GM19239 (cell line): ENCODE data around the gene NCL.
"Not testable (repeated sequence)": the region's sequence is repeated elsewhere in the genome, so short reads cannot be mapped to it uniquely, and the experiment has no call there.

Experiments
- DNase-seq: peaks from one replicate; pipeline ENCODE4 v3.0.0; 2011; ENCODE audit warnings: low spot score; ENCODE audit not compliant: insufficient read length
- FAIRE-seq: peaks from 2 replicates; lab custom pipeline; 2011; peaks lifted over from hg19 to GRCh38; lab: Jason Lieb, UNC

NCL gene

DNA sequence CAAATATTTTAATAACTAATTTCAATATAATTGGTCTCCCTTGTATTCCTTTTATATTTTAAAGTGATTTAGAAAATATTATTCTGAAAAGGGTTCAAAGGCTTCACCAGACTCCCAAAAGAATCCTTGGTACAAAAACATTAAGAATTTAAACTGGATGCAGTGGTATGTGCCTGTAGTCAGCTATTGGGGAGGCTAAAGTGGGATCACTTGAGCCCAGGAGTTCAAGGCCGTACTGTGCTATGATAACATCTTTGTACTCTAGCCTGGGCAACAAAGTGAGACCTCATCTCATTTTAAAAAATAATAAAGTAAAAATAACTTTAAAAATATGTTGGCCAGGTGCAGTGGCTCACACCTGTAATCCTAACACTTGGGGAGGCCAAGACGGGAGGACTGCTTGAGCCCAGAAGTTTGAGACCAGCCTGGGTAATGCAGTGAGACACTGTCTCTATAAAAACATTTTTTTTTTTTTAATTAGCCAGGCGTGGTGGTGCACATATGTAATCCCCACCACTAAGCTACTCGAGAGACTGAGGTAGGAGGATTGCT, 14.7 kb downstream of the NCL start:
- no peak for DNase-seq
- no peak for FAIRE-seq

DNA sequence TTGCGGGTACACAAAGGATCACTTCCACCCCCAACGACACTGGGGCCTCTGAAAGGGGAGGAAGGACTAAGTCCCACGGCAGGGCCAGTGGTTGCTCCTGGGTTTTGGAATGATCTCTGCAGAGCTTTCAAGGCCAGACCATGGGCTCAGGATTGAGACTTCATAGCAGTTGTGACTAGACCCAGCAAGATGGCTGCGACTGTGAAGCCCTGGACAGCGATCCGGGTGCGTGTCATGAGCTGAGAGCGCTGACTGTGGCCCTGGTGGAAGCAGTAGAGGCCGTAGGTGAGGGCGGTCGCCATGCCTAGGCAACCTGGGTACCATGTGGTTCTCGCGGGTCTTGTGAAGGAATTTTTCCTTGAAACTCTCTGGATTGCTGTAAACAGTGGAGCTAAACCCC, 27.3 kb downstream of the NCL start:
- FAIRE-seq: no peak
- DNase-seq: no peak

DNA sequence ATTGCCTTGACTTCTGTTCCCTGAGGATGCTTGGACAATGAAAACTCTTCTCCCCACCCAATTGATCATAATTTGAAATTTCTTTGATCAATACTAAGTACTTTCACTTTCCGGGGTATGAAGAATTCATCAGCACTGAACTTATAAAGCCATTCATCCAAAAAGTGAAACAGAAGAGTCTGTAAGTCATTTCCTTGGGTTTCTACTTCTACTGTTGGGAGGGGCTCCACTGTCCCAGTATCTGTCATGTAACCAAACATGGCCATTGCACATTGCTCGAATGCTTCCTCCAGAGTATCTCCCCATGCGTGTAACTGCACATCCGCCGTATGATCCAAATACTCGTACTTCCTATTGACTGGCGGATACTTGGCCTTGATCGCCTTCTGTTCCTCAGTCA, 30.3 kb downstream of the NCL start:
- DNase-seq (no peak), FAIRE-seq (no peak)

DNA sequence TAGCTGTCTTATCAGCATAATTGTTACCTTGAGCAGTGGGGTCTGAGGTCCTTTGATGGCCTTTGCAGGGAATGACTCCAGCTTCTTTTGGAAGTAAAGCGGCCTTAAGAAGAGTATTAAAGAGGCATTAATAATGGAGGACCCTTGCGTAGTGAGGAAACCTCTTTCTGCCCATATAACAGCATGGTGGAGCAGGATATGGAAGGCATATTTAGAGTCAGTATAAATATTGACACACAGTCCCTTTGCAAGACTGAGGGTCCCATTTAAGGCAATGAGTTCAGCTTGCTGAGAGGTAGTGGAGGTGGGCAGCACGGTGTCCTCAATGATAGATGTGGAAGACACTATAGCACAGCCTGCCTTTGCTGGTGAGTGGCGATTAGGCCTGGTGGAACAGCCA, 32.7 kb downstream of the NCL start:
- DNase-seq (no peak), FAIRE-seq (no peak)

DNA sequence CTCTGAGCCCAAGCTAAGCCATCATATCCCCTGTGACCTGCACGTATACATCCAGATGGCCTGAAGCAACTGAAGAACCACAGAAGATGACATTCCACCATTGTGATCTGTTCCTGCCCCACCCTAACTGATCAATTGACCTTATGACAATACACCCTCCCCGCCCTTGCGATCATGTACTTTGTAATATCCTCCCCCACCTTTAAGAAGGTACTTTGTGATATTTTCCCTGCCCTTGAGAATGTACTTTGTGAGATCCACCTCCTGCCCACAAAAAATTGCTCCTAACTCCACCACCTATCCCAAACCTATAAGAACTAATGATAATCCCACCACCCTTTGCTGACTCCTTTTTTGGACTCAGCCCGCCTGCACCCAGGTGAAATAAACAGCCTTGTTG, 33.8 kb downstream of the NCL start:
- not testable (repeated sequence) for DNase-seq, FAIRE-seq

DNA sequence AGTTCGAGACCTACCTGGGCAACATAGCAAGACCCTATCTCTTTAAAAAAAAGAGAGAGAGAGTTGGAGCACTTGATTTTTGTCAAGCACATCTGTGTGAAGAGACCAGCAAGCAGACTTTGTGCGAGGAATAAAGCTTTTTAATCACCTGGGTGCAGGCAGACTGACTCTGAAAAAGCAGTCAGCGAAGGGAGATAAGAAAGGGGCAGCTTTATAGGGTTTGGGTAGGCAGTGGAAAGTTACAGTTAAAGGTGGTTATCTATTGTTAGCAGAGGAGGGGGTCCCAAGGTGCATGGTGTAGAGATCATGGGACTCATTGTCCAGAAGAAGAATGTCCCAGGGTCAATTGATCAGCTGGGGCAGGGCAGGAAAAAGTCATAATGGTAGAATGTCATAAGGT, 34.4 kb downstream of the NCL start:
- DNase-seq (no peak), FAIRE-seq (no peak)

DNA sequence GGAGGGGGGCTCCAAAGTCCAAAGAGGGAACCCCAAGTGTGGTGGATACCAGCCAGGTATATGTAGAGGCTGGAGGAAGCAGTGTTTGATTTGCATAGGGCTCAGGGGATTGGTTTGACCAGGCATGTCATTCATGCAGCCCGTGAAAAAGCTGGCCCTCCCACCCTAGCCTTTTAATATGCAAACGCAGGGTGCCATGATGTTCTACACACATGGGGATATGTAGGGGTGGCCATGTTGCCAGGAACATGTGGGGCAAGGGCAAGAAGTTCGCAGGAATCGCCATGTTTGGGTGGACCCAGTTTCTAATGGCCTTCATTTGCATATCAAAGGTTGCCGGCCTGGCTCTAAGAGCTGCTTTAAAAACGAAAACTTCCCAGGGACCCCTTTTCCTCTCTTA, 35.1 kb downstream of the NCL start:
- DNase-seq: no peak
- no peak for FAIRE-seq

DNA sequence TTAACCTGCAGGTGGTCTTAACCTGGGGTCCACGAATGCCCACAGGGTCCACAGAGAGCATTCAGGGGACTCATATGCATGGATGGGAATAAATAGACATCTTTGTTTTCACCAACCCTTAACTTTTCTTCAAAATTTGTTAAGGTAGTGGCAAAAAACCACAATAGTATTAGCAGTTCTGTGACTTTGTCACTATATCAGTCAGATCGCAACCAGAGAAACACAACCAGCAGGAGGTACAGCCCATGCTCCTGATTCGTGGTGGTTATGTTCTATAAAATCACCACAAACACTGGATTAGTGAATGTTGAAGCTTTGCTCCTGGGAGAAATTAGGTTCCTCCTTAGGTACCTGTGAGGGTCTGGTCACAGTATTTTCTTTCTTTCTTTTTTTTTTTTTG, 37.2 kb downstream of the NCL start:
- DNase-seq (no peak), FAIRE-seq (no peak)

DNA sequence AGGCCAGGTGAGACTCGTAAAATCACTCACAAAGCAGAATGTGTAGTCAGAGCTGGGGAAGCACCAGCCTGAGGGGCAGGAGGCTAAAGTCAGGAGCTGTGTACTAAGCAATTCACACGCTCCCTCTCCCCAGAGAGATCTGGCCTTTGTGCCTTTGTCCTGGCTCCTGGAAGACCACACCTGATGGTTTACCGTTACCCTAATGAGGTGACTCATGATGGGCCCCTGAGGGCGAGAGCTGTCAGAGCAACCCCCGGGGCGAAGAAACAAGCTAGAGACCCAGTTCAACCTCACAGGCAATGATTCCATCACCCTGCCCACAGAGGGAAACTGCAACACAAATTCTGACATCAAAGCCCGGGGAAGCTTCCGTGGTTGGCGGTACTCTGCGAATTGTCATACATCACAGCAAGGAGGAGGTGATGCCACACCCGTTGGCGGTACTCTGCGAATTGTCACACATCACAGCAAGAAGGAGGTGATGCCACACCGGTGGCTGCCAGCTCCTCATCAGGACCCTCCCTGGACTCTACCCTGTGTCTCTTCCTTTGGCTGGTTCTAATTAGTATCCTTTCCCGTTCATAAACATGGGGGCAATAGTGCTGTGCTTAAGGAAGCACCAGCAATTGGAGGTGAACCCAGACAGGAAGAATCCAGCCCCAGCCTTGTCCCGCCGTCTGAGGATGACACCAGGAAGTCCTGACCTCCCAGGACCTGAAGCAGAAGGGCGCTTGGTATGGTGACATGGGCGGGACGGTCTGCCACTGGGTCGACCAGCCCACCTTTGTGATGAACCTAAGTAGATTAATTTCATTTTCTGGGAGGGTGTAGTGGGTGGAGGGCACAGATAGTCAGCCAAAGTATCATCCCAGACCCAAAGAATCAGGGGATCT, 38.2 kb downstream of the NCL start:
- FAIRE-seq: no peak

DNA sequence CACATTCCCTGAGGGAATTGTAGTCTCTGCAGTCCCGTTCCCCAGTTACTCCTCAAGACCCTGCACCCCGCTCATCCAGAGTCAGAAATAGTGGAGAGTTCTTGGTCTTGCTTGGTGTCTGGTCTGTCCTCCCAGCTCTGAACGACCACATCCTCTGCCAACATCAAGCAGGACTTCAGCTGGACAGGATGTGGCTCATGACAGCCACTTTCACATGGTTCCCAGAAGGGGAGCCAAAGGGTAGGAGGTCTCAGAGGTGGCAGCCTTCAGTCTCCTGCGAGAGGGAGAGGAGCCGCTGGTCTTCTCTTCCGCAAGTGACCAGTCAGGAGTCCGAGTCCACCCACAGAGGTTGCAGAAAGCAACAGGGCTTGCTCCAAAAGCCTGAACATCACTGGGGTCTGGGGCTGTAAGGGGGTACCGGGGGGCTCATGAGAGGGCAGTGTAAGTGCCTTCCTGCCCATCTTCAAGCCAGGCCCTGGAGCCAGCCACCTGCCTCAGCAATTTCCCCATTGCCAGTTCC, 38.9 kb downstream of the NCL start:
- DNase-seq: no peak
- no peak for FAIRE-seq

More for the DNA sequence above, 38.2 kb downstream of the NCL start:
- DNase-seq: no peak

DNA sequence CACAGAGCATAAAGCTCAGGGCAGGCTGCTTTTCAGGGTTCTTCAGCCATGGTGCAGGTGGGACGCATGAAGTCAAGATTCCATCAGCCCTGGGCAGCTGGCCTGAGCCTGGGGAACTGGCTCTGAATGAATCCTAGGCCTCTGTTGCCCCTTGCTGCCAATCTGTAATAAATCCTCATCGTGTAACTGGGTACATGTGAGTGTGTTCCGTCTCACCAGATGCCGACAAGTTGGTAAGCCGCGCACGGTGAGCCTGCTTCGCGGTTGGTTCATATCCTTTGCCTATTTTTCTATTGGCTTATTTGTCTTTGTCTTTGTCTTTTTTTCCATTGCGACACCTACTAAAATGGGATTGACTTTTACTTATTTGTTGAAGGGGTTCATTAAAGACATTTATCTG, 41.1 kb downstream of the NCL start:
- DNase-seq: no peak
- FAIRE-seq: no peak

DNA sequence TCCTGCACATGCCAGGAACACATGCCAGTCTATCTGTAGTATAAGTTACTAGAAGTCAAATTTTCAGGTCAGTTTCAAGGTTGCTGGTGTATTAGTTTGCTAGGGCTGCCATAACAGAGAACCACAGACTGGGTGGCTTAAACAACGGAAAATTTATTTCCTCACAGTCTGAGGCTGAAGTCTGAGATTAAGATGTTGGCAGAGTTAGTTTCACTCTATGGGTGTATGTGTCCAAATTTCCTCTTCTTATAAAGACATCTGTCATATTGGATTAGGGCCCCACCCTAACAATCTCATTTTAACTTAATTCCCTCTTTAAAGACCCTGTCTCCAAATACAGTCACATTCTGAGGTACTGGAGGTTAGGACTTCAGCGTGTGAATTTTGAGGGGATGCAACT, 42.2 kb downstream of the NCL start:
- FAIRE-seq: no peak
- DNase-seq: no peak

DNA sequence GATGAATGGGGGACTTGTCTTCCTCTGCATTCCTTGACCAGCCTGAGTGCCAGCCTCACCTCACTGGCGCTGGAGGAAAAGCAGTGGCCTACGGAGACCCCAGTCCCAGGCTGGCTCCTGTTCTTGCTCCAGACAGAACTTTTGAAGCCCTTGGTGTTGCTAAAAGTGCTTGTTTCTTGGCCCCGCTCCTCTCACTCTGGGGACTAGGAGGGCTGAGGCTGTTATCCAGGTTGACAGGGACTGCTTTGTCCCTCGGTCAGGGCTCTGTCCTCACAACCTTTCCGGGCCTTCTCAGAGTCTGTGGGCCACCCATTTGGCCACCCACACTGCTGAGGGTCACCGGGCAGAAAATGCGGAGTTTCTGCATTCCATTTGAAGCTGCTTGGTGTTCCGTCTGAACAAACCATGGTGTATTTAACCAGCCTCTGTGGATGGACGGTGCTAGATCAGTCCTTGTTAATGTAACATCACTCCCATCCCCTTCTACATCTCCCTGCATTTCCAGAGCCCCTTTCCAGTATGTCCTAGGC, 43.2 kb downstream of the NCL start:
- no peak for FAIRE-seq
- DNase-seq: no peak

DNA sequence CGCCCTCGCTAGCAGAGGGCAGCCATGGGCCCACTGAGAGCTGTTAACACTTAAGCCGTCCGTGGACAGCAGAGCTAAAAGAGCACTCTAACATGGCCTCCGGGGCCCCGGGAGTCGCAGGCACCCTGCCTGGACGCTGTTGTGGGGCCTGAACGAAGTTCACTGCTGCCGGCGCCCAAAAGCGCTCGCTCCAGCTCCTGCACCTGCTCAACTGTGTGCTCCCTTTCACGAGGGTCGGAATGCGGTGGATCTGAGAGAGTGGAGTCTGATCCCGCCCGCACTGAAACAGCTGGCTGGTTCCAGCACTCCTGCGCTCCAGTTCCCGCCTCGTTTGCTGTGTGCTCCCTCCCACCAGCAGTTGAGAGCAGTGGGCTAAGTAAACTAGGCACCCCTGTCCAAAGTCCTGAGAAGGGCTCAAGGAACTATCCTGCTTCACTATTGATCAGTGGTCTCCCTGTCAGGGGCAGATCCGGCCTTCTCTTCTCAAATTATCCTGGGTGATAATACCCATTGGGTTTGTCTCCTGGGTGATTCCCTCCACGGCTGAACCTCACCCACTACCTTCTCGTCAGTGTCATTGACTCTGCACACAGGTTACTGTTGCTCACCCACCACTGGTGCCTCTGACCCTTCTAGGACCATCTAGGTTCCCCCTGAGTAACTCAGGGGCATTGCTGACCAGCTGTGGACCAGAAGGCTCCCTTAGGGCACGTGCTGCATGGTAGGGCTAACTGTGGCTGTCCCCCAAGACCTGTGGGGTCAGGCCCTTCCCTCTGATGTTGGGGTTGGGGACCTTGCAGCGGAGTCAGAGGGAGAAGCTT, 45.3 kb downstream of the NCL start:
- FAIRE-seq (no peak), DNase-seq (no peak)

DNA sequence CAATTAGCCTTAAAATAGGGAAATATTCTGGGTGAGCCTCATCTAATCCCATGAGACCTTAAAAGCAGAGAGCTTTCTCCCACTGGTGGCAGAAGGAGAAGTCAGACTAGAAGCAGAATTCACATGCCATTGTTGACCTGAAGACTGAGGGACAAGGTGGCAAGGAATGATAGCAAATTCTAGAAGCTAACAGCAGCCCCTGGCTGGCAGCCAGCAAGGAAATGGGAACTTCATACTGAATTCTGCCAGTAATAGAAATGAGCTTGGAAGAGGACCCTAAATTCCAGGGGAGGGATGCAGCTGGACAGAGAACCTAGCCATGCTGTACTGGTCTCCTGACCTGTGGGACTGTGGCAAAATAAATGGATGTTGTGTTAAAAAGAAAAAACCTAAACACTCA, 49.3 kb downstream of the NCL start:
- no peak for FAIRE-seq
- no peak for DNase-seq

DNA sequence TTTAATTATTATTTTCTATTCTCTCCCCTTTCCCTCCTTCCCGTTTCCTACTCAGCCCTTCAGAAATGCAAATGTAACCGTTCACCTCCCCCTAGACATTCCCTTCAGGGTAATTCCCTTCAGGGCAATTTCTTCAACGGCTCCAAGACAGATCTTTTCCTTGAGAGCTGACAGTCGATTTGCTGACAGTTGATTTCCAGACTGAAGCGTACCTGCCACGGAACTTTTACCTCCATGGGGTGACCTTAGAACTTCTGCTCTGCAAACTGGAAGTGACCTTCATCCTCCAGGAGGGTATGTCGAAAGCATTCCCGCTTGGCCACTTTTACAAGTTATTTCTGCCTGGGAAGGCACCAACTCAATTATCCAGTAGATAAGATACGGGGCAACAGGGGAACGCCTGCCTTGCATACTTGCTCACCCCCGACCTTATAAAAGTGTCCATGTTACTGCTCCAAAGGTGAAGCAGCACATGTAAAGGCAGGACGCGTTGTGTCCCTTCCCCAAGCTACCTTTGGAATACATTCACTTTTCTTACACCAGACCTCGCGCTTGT, 50.3 kb downstream of the NCL start:
- DNase-seq: no peak
- no peak for FAIRE-seq

DNA sequence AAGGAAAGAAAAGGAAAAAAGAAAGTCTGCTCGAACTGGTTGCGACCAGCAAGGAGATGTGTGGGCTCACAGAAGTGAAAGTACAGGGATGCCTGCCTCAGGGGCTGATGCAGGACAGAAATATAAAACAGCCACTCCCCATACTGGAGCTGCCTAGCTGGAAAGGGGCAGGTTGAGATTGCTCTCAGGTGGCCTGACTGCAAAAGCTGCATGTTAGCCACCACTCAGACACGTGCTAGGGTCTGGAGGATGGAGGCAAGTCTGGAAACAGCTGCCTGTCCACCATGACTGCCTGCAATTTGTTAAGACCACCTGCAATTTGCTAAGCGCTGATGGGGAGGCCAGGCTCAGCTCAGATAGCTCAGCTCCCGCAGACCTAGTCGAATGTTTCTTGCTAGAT, 50.8 kb downstream of the NCL start:
- DNase-seq: no peak

DNA sequence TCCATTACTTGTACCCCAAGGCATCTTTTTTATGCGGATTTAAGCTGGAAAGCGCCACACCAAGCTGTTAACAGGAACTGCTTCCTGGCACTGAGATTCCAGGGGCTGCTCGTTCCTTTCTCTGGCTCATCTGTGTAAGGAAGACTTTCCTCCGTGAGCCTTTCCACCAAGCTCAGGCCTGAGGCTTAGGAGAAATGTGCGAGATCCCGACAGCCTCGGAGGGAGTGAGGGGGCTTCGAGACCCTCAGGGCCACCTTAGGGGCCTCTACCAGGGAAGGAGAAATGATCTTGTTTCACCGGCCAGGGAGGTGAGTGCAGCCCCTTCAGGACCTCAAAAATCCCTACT, 51.7 kb downstream of the NCL start:
- FAIRE-seq (no peak), DNase-seq (no peak)

More for the DNA sequence above, 50.8 kb downstream of the NCL start:
- no peak for FAIRE-seq

DNA sequence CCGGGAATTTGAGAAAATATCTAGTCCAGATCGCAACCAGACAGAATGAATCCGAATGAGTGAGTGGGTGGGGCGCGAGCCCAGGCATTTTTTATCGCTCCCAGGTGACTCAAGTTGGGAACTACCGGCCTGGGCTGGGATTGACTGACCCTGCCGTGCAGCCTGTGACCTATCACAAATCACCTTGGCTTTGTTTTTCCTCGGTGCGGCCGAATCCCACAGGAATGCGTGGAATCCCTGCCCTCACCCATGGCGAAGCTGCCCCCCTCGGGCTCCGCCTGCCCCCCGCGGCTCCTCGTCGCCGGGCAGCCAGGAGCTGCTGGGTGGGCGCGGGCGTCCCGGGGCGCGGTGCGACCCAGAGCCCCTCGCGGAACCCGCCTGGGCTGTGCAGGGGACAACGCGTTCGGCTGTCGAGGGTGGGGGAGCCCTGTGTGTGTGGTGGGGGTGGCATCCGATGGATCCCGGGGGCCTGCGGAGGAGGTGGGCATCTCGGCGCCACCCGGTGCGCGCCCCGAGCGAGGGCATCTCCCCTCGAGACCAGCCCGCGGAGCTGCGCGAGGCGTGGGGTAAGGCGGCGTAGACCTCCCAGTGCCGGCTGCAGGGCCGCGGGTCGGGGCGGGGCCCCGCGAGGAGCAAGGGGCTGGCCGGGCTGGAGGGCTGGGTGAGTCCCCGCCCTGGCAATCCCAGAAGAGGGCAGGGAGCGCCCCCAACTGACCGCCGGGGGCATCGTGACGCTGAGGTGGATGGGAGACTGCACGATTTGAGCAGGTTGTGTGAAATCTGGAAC, 52.3 kb downstream of the NCL start:
- FAIRE-seq: peak; percentile 86
- peak; percentile 81 for DNase-seq

DNA sequence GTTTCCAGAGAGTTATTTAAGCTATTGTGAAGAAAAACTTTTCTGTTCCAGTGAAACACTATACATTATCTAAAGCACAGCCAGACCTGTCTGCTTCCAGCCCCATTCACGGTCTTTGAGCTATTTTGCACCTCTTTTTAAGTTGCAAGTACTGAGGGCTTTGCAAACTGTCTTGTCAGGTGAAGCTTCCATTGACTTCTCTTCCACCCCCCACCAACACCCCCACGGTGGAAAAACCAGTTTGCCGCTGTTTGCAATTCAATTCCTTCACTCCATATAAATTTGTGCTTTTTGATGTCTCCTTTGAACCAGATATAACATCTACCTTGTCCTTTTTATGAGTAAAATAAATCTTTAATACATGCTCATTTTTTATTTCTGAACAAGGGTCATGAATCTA, 53.0 kb downstream of the NCL start:
- FAIRE-seq (no peak), DNase-seq (no peak)
